ENCODE results near the gene DHRS3. TPM values are rescaled to one million over a fixed set of nuclear protein-coding genes. Genes with fewer than 3 reads are reported as not detected.
"Not testable (repeated sequence)": the region's sequence is repeated elsewhere in the genome, so short reads cannot be mapped to it uniquely, and the experiment has no call there.

The DHRS3 gene
- total RNA-seq, 2 donors from 2014 or later, result 171 to 178 TPM

- no peaks in the 10 kb centered on the region for H3K4me1 ChIP-seq (replicated peaks)
- 81% methylated on average over 4 of the region's 4 CpGs for WGBS
- H3K36me3 ChIP-seq, result no peaks in the 10 kb centered on the region
- H3K27ac ChIP-seq, result no peak overlapping the region
- TF ChIP-seq POLR2AphosphoS5 (IDR thresholded peaks at IDR 0.05), result no peak
- TF ChIP-seq POLR2A (IDR thresholded peaks at IDR 0.05), result no peak
- no peak for TF ChIP-seq CTCF (IDR thresholded peaks at IDR 0.05)
- no peak for DNase-seq (ENCODE audit: low spot score)
- no peaks in the 10 kb centered on the region for H3K27me3 ChIP-seq (replicated peaks; ENCODE audit: insufficient read depth)
- intact Hi-C loops (cut with DNase I), result no loop called here
- no peaks in the 10 kb centered on the region for H3K9me3 ChIP-seq
- H3K4me3 ChIP-seq, result no peak overlapping the region
These were observed 36.1 kb upstream of the DHRS3 start for GRCh38 chr1:12654004-12654567.

GRCh38 chr1:12649971-12650421 is 32.0 kb upstream of the DHRS3 start:
- DNase-seq (ENCODE audit: low spot score), result no peak
- H3K27ac ChIP-seq, result no peak overlapping the region
- intact Hi-C loops (cut with DNase I), result no loop called here
- WGBS, result 18% methylated on average over 5 of the region's 5 CpGs
- no peaks in the 10 kb centered on the region for H3K4me1 ChIP-seq (replicated peaks)
- no peaks in the 10 kb centered on the region for H3K36me3 ChIP-seq
- no peaks in the 10 kb centered on the region for H3K27me3 ChIP-seq (replicated peaks; ENCODE audit: insufficient read depth)
- no peak for TF ChIP-seq POLR2A (IDR thresholded peaks at IDR 0.05)
- TF ChIP-seq CTCF (IDR thresholded peaks at IDR 0.05), result no peak
- no peak for TF ChIP-seq POLR2AphosphoS5 (IDR thresholded peaks at IDR 0.05)
- H3K4me3 ChIP-seq, result no peak overlapping the region
- H3K9me3 ChIP-seq, result no peaks in the 10 kb centered on the region

- Histone ChIP-seq H3K27me3 (replicated peaks; ENCODE audit: insufficient read depth) (no peaks in the 10 kb centered on the region), H3K4me1 (replicated peaks) (no peaks in the 10 kb centered on the region), H3K9me3 (no peaks in the 10 kb centered on the region), H3K4me3 (no peak overlapping the region), H3K27ac (no peak overlapping the region), H3K36me3 (no peaks in the 10 kb centered on the region)
- intact Hi-C loops (cut with DNase I), result no loop called here
- 94% methylated on average over 7 of the region's 7 CpGs for WGBS
- TF ChIP-seq POLR2A (IDR thresholded peaks at IDR 0.05), result no peak
- no peak for TF ChIP-seq POLR2AphosphoS5 (IDR thresholded peaks at IDR 0.05)
- DNase-seq (ENCODE audit: low spot score), result no peak
These were observed 30.7 kb upstream of the DHRS3 start for GRCh38 chr1:12648741-12649140.

GRCh38 chr1:12645401-12645800 is 27.4 kb upstream of the DHRS3 start:
- WGBS, result 95% methylated on average over 9 of the region's 9 CpGs
- H3K27ac ChIP-seq; H3K4me1 ChIP-seq (replicated peaks); H3K9me3 ChIP-seq; DNase-seq (ENCODE audit: low spot score); H3K27me3 ChIP-seq (replicated peaks; ENCODE audit: insufficient read depth); intact Hi-C loops (cut with DNase I); H3K36me3 ChIP-seq; H3K4me3 ChIP-seq: not testable (repeated sequence)

GRCh38 chr1:12644829-12645228 is 26.8 kb upstream of the DHRS3 start:
- Histone ChIP-seq H3K4me3 (no peak overlapping the region), H3K9me3 (no peaks in the 10 kb centered on the region), H3K36me3 (no peaks in the 10 kb centered on the region), H3K4me1 (replicated peaks) (no peaks in the 10 kb centered on the region), H3K27me3 (replicated peaks; ENCODE audit: insufficient read depth) (no peaks in the 10 kb centered on the region), H3K27ac (no peak overlapping the region)
- DNase-seq (ENCODE audit: low spot score), result no peak
- 98% methylated on average over 2 of the region's 2 CpGs for WGBS
- no peak for TF ChIP-seq POLR2A (IDR thresholded peaks at IDR 0.05)
- TF ChIP-seq CTCF (IDR thresholded peaks at IDR 0.05), result no peak
- no peak for TF ChIP-seq POLR2AphosphoS5 (IDR thresholded peaks at IDR 0.05)
- intact Hi-C loops (cut with DNase I), result no loop called here

GRCh38 chr1:12644237-12644636 is 26.2 kb upstream of the DHRS3 start:
- Histone ChIP-seq H3K4me3 (no peak overlapping the region), H3K36me3 (no peaks in the 10 kb centered on the region), H3K27me3 (replicated peaks; ENCODE audit: insufficient read depth) (no peaks in the 10 kb centered on the region), H3K4me1 (replicated peaks) (no peaks in the 10 kb centered on the region), H3K9me3 (no peaks in the 10 kb centered on the region), H3K27ac (no peak overlapping the region)
- intact Hi-C loops (cut with DNase I), result no loop called here
- WGBS, result 88% methylated on average over 2 of the region's 2 CpGs
- no peak for DNase-seq (ENCODE audit: low spot score)
- TF ChIP-seq POLR2AphosphoS5 (IDR thresholded peaks at IDR 0.05), result no peak
- no peak for TF ChIP-seq POLR2A (IDR thresholded peaks at IDR 0.05)
- no peak for TF ChIP-seq CTCF (IDR thresholded peaks at IDR 0.05)
